ENCODE data around the gene AUTS2.

AUTS2 gene

GRCh38 chr7:70553364-70553763 is 955.1 kb downstream of the AUTS2 start:
- Histone ChIP-seq H3K9me3 (ENCODE audit: control insufficient read depth in 5 of 5, low read length in 5 of 5) (no peaks in the 10 kb centered on the region), H3K36me3 (ENCODE audit: control insufficient read depth in 5 of 5, insufficient read depth in 5 of 5, low read length in 5 of 5) (peaks cover 0 to 2% (median 0%) of the 10 kb centered on the region in 5 donors), H3K27ac (ENCODE audit: low read depth, low read length) (no peak overlapping the region)

GRCh38 chr7:70554646-70555045 is 956.4 kb downstream of the AUTS2 start:
- Histone ChIP-seq H3K4me3 (ENCODE audit: low read depth in 1 of 5, low read length in 5 of 5) (no peak overlapping the region), H3K9me3 (ENCODE audit: control insufficient read depth in 5 of 5, low read length in 5 of 5) (no peaks in the 10 kb centered on the region), H3K9ac (ENCODE audit: low read length in 5 of 5) (no peak overlapping the region), H3K36me3 (ENCODE audit: control insufficient read depth in 5 of 5, insufficient read depth in 5 of 5, low read length in 5 of 5) (peaks cover 0 to 2% (median 0%) of the 10 kb centered on the region in 5 donors), H3K27me3 (ENCODE audit: control insufficient read depth in 5 of 5, insufficient read depth in 4 of 5, low read length in 5 of 5) (no peaks in the 10 kb centered on the region), H3K4me1 (ENCODE audit: control insufficient read depth in 5 of 5, insufficient read depth in 5 of 5, low read length in 5 of 5) (no peaks in the 10 kb centered on the region), H3K27ac (ENCODE audit: low read depth, low read length) (no peak overlapping the region)

More at GRCh38 chr7:70553364-70553763, 955.1 kb downstream of the AUTS2 start:
- no peaks in the 10 kb centered on the region for H3K4me1 ChIP-seq (ENCODE audit: control insufficient read depth in 5 of 5, insufficient read depth in 5 of 5, low read length in 5 of 5)
- H3K4me3 ChIP-seq (ENCODE audit: low read depth in 1 of 5, low read length in 5 of 5), result no peak overlapping the region
- H3K27me3 ChIP-seq (ENCODE audit: control insufficient read depth in 5 of 5, insufficient read depth in 4 of 5, low read length in 5 of 5), result no peaks in the 10 kb centered on the region
- no peak overlapping the region for H3K9ac ChIP-seq (ENCODE audit: low read length in 5 of 5)

DNA sequence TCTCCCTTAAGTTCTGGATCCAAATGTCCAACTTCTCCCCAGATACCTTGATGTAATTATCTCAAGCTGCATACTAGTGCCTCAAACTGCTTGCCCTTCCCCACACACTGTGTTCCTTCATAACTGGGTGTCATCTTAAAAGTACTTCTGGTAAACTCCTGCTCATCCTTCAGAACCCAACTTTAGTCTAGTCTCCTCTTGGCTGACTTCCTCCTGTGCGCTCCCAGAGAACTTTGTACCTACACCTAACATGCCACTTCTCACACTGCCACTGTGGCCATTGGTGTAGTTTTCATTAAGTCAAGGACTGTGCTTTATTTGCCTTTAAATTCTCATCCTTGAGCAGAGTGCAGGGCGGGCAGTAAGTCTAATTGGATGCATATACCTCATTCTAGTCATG is 958.5 kb downstream of the AUTS2 start:
- H3K9ac ChIP-seq (ENCODE audit: low read length in 5 of 5), result no peak overlapping the region
- no peak overlapping the region for H3K27ac ChIP-seq (ENCODE audit: low read depth, low read length)
- H3K4me1 ChIP-seq (ENCODE audit: control insufficient read depth in 5 of 5, insufficient read depth in 5 of 5, low read length in 5 of 5), result no peaks in the 10 kb centered on the region
- H3K4me3 ChIP-seq (ENCODE audit: low read depth in 1 of 5, low read length in 5 of 5), result no peak overlapping the region
- peaks cover 0 to 2% (median 0%) of the 10 kb centered on the region in 5 donors for H3K36me3 ChIP-seq (ENCODE audit: control insufficient read depth in 5 of 5, insufficient read depth in 5 of 5, low read length in 5 of 5)
- no peaks in the 10 kb centered on the region for H3K27me3 ChIP-seq (ENCODE audit: control insufficient read depth in 5 of 5, insufficient read depth in 4 of 5, low read length in 5 of 5)
- no peaks in the 10 kb centered on the region for H3K9me3 ChIP-seq (ENCODE audit: control insufficient read depth in 5 of 5, low read length in 5 of 5)

DNA sequence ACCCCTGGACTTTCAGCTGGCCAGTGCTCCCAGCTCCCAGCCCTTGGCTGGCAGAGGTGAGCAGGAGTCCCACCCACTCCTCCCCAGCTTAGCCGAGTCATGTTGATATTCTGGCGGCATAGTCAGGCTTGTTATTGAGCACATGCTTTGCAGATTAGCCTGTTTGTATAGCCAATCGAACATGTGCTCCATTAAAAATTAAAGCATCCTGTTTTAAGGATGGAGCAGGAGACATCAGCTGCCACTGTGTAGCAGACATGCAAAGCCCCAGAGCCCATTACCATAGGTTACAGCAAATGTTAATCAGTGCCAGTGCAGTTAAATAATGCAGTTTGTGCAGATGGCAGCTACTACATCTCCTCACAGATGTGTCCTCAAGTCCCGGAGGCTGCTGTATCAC is 959.1 kb downstream of the AUTS2 start:
- Histone ChIP-seq H3K36me3 (ENCODE audit: control insufficient read depth in 5 of 5, insufficient read depth in 5 of 5, low read length in 5 of 5) (peaks cover 0 to 2% (median 0%) of the 10 kb centered on the region in 5 donors), H3K9ac (ENCODE audit: low read length in 5 of 5) (no peak overlapping the region), H3K4me3 (ENCODE audit: low read depth in 1 of 5, low read length in 5 of 5) (no peak overlapping the region), H3K4me1 (ENCODE audit: control insufficient read depth in 5 of 5, insufficient read depth in 5 of 5, low read length in 5 of 5) (no peaks in the 10 kb centered on the region), H3K27ac (ENCODE audit: low read depth, low read length) (no peak overlapping the region), H3K9me3 (ENCODE audit: control insufficient read depth in 5 of 5, low read length in 5 of 5) (no peaks in the 10 kb centered on the region), H3K27me3 (ENCODE audit: control insufficient read depth in 5 of 5, insufficient read depth in 4 of 5, low read length in 5 of 5) (no peaks in the 10 kb centered on the region)

DNA sequence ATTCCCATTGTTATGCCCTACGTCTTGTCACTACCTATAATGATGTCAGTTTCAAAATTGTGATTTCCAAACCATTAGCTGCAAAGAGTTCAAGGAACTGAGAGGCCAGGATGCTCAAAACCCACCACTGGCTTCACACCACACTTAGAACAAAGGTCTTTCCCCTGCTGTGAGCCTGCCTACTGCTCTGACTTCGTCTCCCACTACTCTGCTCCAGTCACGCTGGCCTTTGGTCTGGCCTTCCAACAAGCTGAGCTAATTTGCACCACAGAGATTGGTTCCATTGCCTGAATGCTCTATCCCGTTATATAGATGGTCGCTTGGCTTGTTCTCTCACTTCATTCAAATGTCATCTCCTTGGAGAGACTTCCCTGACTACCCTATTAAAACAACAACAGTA is 961.5 kb downstream of the AUTS2 start:
- H3K4me3 ChIP-seq (ENCODE audit: low read depth in 1 of 5, low read length in 5 of 5), result no peak overlapping the region
- H3K27me3 ChIP-seq (ENCODE audit: control insufficient read depth in 5 of 5, insufficient read depth in 4 of 5, low read length in 5 of 5), result no peaks in the 10 kb centered on the region
- no peaks in the 10 kb centered on the region for H3K4me1 ChIP-seq (ENCODE audit: control insufficient read depth in 5 of 5, insufficient read depth in 5 of 5, low read length in 5 of 5)
- H3K9me3 ChIP-seq (ENCODE audit: control insufficient read depth in 5 of 5, low read length in 5 of 5), result no peaks in the 10 kb centered on the region
- H3K27ac ChIP-seq (ENCODE audit: low read depth, low read length), result no peak overlapping the region
- no peak overlapping the region for H3K9ac ChIP-seq (ENCODE audit: low read length in 5 of 5)
- H3K36me3 ChIP-seq (ENCODE audit: control insufficient read depth in 5 of 5, insufficient read depth in 5 of 5, low read length in 5 of 5), result peaks cover 0 to 2% (median 0%) of the 10 kb centered on the region in 5 donors

DNA sequence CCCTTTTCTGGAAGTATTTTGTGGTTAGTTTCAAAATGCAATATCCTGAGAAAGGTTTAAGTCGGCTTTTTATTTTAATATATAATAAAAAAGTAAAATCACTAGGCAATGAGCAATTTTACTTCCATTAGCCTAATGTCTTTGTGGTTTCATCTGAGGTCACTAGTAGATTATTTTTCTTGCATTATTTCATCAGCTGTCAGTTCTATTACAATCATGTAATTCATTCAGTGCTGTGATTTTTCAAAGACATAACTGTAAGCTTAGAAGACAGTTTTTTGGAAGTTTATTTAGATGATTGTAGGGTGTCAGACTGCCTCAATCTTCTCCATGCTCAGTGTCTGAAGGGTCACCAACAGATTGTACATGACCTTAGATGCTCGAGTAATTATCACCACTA is 965.7 kb downstream of the AUTS2 start:
- peaks cover 0 to 3% (median 0%) of the 10 kb centered on the region in 5 donors for H3K36me3 ChIP-seq (ENCODE audit: control insufficient read depth in 5 of 5, insufficient read depth in 5 of 5, low read length in 5 of 5)
- H3K27ac ChIP-seq (ENCODE audit: low read depth, low read length), result no peak overlapping the region
- H3K4me1 ChIP-seq (ENCODE audit: control insufficient read depth in 5 of 5, insufficient read depth in 5 of 5, low read length in 5 of 5), result peaks cover 0 to 8% (median 5%) of the 10 kb centered on the region in 5 donors

GRCh38 chr7:70565721-70566370 is 967.6 kb downstream of the AUTS2 start:
- peaks cover 0 to 9% (median 5%) of the 10 kb centered on the region in 5 donors for H3K4me1 ChIP-seq (ENCODE audit: control insufficient read depth in 5 of 5, insufficient read depth in 5 of 5, low read length in 5 of 5)
- no peak overlapping the region for H3K27ac ChIP-seq (ENCODE audit: low read depth, low read length)
- no peak overlapping the region for H3K4me3 ChIP-seq (ENCODE audit: low read depth in 1 of 5, low read length in 5 of 5)
- peaks cover 0 to 3% (median 0%) of the 10 kb centered on the region in 5 donors for H3K36me3 ChIP-seq (ENCODE audit: control insufficient read depth in 5 of 5, insufficient read depth in 5 of 5, low read length in 5 of 5)
- no peaks in the 10 kb centered on the region for H3K27me3 ChIP-seq (ENCODE audit: control insufficient read depth in 5 of 5, insufficient read depth in 4 of 5, low read length in 5 of 5)
- H3K9ac ChIP-seq (ENCODE audit: low read length in 5 of 5), result no peak overlapping the region
- no peaks in the 10 kb centered on the region for H3K9me3 ChIP-seq (ENCODE audit: control insufficient read depth in 5 of 5, low read length in 5 of 5)

More for the DNA sequence above, 965.7 kb downstream of the AUTS2 start:
- no peak overlapping the region for H3K4me3 ChIP-seq (ENCODE audit: low read depth in 1 of 5, low read length in 5 of 5)
- H3K9ac ChIP-seq (ENCODE audit: low read length in 5 of 5), result no peak overlapping the region
- no peaks in the 10 kb centered on the region for H3K27me3 ChIP-seq (ENCODE audit: control insufficient read depth in 5 of 5, insufficient read depth in 4 of 5, low read length in 5 of 5)
- no peaks in the 10 kb centered on the region for H3K9me3 ChIP-seq (ENCODE audit: control insufficient read depth in 5 of 5, low read length in 5 of 5)

GRCh38 chr7:70566671-70567070 is 968.4 kb downstream of the AUTS2 start:
- peaks cover 0 to 9% (median 5%) of the 10 kb centered on the region in 5 donors for H3K4me1 ChIP-seq (ENCODE audit: control insufficient read depth in 5 of 5, insufficient read depth in 5 of 5, low read length in 5 of 5)
- H3K4me3 ChIP-seq (ENCODE audit: low read depth in 1 of 5, low read length in 5 of 5), result no peak overlapping the region
- no peak overlapping the region for H3K9ac ChIP-seq (ENCODE audit: low read length in 5 of 5)
- H3K9me3 ChIP-seq (ENCODE audit: control insufficient read depth in 5 of 5, low read length in 5 of 5), result no peaks in the 10 kb centered on the region
- H3K36me3 ChIP-seq (ENCODE audit: control insufficient read depth in 5 of 5, insufficient read depth in 5 of 5, low read length in 5 of 5), result peaks cover 0 to 3% (median 0%) of the 10 kb centered on the region in 5 donors
- no peak overlapping the region for H3K27ac ChIP-seq (ENCODE audit: low read depth, low read length)
- no peaks in the 10 kb centered on the region for H3K27me3 ChIP-seq (ENCODE audit: control insufficient read depth in 5 of 5, insufficient read depth in 4 of 5, low read length in 5 of 5)

GRCh38 chr7:70568674-70569334 is 970.5 kb downstream of the AUTS2 start:
- no peak overlapping the region for H3K4me3 ChIP-seq (ENCODE audit: low read depth in 1 of 5, low read length in 5 of 5)
- H3K36me3 ChIP-seq (ENCODE audit: control insufficient read depth in 5 of 5, insufficient read depth in 5 of 5, low read length in 5 of 5), result peaks cover 0 to 3% (median 0%) of the 10 kb centered on the region in 5 donors
- H3K27ac ChIP-seq (ENCODE audit: low read depth, low read length), result no peak overlapping the region
- peaks cover 0 to 9% (median 5%) of the 10 kb centered on the region in 5 donors for H3K4me1 ChIP-seq (ENCODE audit: control insufficient read depth in 5 of 5, insufficient read depth in 5 of 5, low read length in 5 of 5)
- no peaks in the 10 kb centered on the region for H3K9me3 ChIP-seq (ENCODE audit: control insufficient read depth in 5 of 5, low read length in 5 of 5)
- H3K9ac ChIP-seq (ENCODE audit: low read length in 5 of 5), result no peak overlapping the region
- H3K27me3 ChIP-seq (ENCODE audit: control insufficient read depth in 5 of 5, insufficient read depth in 4 of 5, low read length in 5 of 5), result no peaks in the 10 kb centered on the region

- no peak overlapping the region for H3K27ac ChIP-seq (ENCODE audit: low read depth, low read length)
- H3K27me3 ChIP-seq (ENCODE audit: control insufficient read depth in 5 of 5, insufficient read depth in 4 of 5, low read length in 5 of 5), result no peaks in the 10 kb centered on the region
- H3K9ac ChIP-seq (ENCODE audit: low read length in 5 of 5), result no peak overlapping the region
Observed at GRCh38 chr7:70569335-70569819, 971.1 kb downstream of the AUTS2 start.

More at GRCh38 chr7:70569335-70569819, 971.1 kb downstream of the AUTS2 start:
- Histone ChIP-seq H3K36me3 (ENCODE audit: control insufficient read depth in 5 of 5, insufficient read depth in 5 of 5, low read length in 5 of 5) (peaks cover 0 to 3% (median 0%) of the 10 kb centered on the region in 5 donors), H3K9me3 (ENCODE audit: control insufficient read depth in 5 of 5, low read length in 5 of 5) (no peaks in the 10 kb centered on the region), H3K4me1 (ENCODE audit: control insufficient read depth in 5 of 5, insufficient read depth in 5 of 5, low read length in 5 of 5) (peaks cover 0 to 9% (median 6%) of the 10 kb centered on the region in 5 donors), H3K4me3 (ENCODE audit: low read depth in 1 of 5, low read length in 5 of 5) (no peak overlapping the region)
